SHP77 treated with DMSO at 0.1 percent for 48 hours (cell line): ENCODE results near the gene EZR.
"Not testable (repeated sequence)": the region's sequence is repeated elsewhere in the genome, so short reads cannot be mapped to it uniquely, and the experiment has no call there.

Experiments used
- DNase-seq: peaks from one replicate; lab custom pipeline; 2025; lab: John Stamatoyannopoulos, UW

Gene EZR

GRCh38 chr6:158797331-158798310 is 21.5 kb downstream of the EZR start:
- DNase-seq, result no peak

- DNase-seq, result no peak
These were observed 22.8 kb downstream of the EZR start for GRCh38 chr6:158796353-158796752.

GRCh38 chr6:158795516-158795915 is 23.7 kb downstream of the EZR start:
- no peak for DNase-seq

- DNase-seq, result no peak
These were observed 25.7 kb downstream of the EZR start for GRCh38 chr6:158793432-158793831.

DNA sequence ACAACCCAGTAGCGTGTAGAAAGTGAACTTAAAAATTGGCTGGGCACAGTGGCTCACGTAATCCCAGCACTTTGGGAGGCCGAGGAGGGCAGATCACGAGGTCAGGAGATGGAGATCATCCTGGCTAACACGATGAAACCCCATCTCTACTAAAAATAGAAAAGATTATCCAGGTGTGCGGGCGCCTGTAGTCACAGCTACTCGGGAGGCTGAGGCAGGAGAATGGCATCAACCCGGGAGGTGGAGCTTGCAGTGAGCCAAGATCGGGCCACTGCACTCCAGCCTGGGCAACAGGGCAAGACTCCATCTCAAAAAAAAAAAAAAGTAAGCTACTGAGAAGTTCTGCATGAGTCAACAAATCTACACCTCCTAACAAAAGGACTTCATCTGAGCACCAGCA is 26.7 kb downstream of the EZR start:
- not testable (repeated sequence) for DNase-seq

- no peak for DNase-seq
These were observed 27.8 kb downstream of the EZR start for GRCh38 chr6:158791274-158791855.

GRCh38 chr6:158789115-158789917 is 29.9 kb downstream of the EZR start:
- no peak for DNase-seq

DNA sequence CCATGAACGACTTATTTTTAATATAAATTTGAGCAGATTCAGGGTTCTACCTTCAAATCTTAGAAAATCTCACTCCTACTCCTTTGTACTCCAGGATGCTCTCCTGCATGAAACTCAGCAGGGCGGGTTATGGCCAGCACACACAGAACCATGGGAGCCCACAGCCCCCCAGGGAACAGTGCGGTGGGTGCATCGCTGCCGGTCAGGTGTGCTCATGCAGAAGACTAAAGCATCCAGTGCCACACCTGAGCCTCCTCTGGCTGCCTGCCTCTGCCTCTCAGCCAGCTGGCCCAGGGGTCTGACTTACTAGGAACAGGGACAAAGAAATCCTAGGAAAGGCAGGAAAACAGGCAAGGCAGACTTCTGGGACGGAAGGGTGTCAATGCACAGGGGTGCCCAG is 31.8 kb downstream of the EZR start:
- no peak for DNase-seq

- no peak for DNase-seq
These were observed 32.4 kb downstream of the EZR start for GRCh38 chr6:158786645-158787304.

DNA sequence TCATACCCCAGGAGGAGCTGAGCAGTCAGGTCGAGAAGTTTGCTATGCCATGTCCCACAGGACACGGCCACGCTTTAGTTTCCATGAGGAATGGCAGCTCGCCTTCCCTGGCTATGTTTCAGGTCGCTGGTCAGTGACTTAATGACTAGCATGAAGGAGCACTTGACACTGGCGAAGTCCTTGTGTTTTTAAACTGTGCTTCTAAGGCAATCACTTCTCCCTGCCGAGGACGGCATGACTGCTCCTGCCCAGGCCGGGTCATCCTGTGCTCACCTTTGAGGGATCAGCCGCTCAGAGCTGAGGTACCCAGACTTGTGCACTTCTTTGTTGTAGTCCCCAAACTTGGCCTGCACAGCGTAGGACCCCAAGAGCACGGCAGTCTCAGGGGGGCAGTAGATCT is 34.1 kb downstream of the EZR start:
- no peak for DNase-seq

- DNase-seq, result no peak
These were observed 34.7 kb downstream of the EZR start for GRCh38 chr6:158784505-158784904.

- DNase-seq, result no peak
These were observed 35.3 kb downstream of the EZR start for GRCh38 chr6:158783851-158784250.

DNA sequence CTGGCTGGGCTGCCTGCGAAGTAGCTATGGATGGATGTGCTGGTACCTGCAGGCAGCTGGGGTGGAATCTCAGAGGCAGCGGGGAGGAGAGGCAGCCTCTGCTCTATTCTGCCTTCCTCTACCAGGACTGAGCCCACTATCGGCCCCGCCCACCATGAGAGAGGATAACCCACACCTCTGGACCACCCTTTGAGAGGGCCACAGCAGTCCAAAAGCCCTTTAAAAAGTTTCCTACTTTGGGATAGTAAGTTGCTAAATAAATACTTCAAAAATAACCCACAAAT is 36.1 kb downstream of the EZR start:
- no peak for DNase-seq

DNA sequence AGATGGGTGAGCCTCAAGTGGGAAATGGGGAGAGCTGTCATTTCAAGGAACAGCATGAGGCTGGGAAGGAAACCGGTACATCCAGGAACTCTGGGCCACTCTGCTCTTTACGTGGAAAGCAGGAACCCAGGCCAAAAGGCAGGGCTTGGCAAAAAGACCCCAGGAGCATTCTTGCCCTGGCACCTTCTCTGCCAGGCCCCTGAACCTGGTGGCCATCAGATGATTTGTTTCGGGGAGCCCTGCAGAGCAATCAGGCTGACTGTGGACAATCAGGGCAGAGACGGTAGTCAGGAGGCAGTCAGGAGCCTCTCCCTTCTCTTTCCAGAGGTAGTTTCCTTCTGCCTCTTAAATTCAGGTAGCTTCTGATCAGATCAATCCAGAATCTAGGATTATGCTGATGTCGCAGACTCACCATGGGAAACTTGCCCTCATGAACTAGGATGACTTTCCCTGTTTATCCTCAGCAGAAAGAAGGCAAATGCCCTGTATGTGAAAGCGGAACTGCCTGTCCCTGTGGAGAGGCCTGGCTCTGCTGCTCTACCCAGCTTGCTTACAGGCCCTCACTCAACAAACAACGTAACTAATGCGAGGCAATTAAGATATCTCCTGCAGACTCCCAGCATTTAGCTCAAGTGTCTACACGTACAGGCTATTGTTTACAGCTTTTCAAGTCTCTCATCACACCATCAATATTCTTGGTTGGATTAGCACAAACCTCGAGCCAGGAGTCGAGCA is 36.6 kb downstream of the EZR start:
- DNase-seq, result no peak

GRCh38 chr6:158781692-158782373 is 37.3 kb downstream of the EZR start:
- no peak for DNase-seq

- DNase-seq, result no peak
These were observed 38.0 kb downstream of the EZR start for GRCh38 chr6:158780988-158781691.

DNA sequence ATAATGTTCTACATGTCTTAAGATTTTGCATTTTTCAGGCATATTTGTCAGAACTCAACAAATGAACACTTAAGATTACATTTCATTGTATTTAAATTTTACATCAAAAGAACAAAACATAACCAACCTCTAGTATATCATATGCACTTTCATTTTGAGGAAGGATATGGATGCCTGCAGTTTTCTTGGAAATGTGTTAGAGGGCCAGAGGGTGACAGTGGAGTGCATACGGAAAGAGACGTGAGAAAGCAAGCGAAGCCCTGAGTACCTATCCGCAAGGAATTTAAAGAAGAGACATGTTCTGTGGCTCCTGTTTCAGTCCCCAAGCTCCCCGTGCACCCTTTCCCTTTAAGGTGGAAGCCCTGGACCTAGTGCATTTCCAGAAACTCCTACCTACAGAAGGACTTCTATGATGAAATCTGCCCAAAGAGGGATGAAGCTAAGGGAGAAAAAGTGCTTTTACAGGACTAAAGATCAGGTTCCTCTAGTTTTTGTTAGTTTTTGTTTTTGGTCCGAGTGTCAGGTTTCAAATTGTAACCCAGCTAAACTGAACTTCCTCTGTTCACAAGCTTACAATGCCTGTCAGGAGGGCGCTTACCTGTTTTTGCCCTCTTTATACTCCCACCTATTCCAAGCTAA is 38.8 kb downstream of the EZR start:
- DNase-seq, result no peak

DNA sequence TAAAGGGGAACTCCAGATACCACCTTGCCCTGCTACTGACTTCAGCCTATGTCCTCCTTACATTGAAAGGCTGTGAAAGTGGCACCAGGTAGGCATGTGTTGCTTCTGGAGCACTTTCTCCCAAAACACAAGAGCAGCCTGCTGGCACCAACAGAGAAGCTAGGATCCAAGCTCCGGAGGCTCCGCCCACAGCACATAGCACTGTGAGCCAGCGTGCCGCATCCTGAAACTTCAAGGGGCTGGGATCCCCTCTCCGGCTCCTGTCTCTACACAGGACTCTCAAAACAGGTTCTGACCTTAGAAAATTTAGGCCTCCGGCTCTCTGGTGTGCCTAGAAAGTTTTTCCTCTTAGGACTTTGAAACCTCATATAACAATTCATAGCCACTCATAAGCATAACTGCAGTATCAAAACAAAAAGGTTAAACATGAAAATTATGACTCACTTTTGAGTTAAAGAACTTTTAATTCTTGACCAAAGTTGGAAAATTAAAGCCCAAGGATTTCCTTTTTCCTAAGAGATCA is 41.1 kb downstream of the EZR start:
- no peak for DNase-seq

DNA sequence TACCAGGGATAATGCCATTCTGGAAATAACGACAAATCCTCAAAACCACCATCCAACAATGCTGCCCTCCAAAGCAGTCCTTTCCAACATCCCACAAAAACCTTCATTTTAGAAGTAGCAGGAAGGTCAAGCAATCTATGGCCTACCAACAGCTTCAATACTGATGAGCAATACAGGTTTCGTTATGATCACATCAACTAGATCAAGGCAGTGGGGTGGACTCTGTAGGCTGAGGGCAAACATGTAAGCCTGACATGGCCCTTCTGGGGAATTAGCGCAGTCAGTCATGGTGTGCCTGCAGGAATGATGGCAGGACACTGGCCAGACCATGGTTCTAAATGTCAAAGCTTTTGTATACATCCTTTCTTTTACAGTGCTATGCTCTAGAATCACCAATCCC is 41.7 kb downstream of the EZR start:
- no peak for DNase-seq

DNA sequence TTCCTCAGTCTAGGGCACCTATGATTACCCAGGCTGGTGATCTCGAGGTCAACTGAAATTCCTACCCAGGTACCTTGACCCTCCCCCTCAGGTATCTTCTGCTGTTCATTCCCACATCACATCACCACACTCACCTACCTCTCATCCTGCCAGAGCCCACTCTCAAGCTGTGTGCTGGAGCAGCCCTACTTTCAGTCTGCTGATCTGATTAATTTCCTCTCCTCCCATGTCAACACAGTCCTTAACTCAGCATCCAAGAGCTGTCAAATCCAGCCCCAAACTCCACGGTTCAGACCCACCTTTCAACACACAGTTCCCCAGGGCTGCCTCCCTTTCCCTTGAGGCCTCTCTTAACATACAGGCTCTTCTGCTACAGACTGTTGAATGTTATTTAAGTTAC is 42.4 kb downstream of the EZR start:
- no peak for DNase-seq
